AG04449 (cell line): ENCODE results near the gene UBE2G1.

Source experiments
- CTCF ChIA-PET: fragments of 350-600 bp; formaldehyde crosslinking; extraction: SDS; loops from one replicate; lab custom pipeline; 2021; ENCODE audit warnings: antibody characterized with exemption; lab: Yijun Ruan, JAX
- POLR2A ChIA-PET: fragments of 400-600, 350-600 bp; formaldehyde crosslinking; extraction: SDS; loops from one replicate; lab custom pipeline; 2020; ENCODE audit warnings: antibody characterized with exemption, inconsistent platforms; lab: Yijun Ruan, JAX
- DNase-seq: peaks from one replicate; pipeline ENCODE4 v3.0.0-alpha.2; 2010; ENCODE audit warnings: low read depth, low spot score
- H3K4me3 ChIP-seq: 2 replicates; pipeline ENCODE4 v1.5.1; 2011; ENCODE audit warnings: low read depth, mild to moderate bottlenecking, control low read depth, low read length
- TF ChIP-seq, protein P1 (sequence below): IDR thresholded peaks from one replicate; pipeline ENCODE4 v1.5.1; 2011; ENCODE audit warnings: mild to moderate bottlenecking, moderate library complexity, low read length, control low read depth, inconsistent platforms; ENCODE audit not compliant: insufficient read depth; ENCODE audit errors: missing control alignments

Gene UBE2G1

DNA sequence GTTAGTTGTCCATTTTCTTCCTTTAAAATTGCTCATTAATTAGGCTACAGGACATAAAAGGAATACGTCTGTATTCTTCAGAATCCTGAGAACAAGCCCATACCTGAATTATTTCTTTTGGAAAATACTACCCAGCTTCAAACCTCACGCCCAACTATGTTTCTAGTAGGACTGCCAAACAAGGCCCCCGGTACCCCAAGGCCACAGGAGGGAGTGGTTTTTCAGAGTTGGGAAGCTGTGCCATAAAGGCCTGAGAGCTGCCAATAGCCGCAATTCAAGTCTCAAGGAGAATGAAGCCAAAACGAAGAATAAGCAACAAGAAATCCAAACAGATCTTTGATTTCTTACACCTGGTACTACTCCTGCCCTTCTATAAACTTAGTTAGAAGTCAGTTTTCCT is 48.3 kb downstream of the UBE2G1 start:
- no peak overlapping the region for H3K4me3 ChIP-seq
- TF ChIP-seq, protein P1, sequence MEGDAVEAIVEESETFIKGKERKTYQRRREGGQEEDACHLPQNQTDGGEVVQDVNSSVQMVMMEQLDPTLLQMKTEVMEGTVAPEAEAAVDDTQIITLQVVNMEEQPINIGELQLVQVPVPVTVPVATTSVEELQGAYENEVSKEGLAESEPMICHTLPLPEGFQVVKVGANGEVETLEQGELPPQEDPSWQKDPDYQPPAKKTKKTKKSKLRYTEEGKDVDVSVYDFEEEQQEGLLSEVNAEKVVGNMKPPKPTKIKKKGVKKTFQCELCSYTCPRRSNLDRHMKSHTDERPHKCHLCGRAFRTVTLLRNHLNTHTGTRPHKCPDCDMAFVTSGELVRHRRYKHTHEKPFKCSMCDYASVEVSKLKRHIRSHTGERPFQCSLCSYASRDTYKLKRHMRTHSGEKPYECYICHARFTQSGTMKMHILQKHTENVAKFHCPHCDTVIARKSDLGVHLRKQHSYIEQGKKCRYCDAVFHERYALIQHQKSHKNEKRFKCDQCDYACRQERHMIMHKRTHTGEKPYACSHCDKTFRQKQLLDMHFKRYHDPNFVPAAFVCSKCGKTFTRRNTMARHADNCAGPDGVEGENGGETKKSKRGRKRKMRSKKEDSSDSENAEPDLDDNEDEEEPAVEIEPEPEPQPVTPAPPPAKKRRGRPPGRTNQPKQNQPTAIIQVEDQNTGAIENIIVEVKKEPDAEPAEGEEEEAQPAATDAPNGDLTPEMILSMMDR = no peak
- CTCF ChIA-PET = interaction anchor here (0.8 kb wide), 1 partner anchor 12 kb away, joined by 3 read pairs; no protein-coding TSS in a partner anchor
- no peak for DNase-seq
- POLR2A ChIA-PET = no interaction called here

DNA sequence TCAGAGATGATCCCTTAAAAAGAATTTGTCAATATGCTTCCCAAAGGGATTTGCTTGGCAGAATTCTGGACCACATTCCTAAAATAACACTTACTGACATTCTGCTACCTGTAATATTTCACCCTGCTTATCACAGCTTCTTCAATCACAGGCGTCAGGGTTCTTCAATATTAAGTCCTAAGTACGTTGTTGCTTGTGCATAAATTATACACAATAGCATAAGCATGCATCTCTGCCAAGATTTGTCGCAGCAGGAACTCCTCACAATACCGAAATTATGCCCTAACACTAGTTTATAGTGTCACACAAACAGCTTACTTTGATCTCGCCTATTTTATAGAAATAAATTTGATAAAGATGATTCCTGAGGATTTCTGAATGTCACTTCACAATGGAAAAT is 48.9 kb downstream of the UBE2G1 start:
- H3K4me3 ChIP-seq = no peak overlapping the region
- CTCF ChIA-PET = interaction anchor here (0.8 kb wide), 1 partner anchor 11 kb away, joined by 3 read pairs; no protein-coding TSS in a partner anchor
- POLR2A ChIA-PET = no interaction called here
- TF ChIP-seq, protein P1 = no peak
- no peak for DNase-seq

DNA sequence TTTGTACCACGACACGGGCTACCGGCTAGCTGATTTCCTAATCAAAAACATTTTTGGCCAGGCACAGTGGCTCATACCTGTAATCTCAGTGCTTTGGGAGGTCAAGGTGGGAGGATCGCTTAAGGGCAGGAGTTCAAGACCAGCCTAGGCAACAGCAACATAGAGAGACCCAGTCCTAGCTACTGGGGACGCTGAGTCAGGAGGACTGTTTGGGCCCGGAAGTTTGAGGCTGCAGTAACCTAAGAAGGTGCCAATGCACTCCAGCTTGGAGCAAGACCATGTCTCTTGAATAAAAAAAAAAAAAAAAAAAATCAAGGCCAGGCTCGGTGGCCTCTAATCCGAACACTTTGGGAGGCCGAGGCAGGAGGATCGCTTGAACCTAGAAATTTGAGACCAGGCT is 49.8 kb downstream of the UBE2G1 start:
- no peak overlapping the region for H3K4me3 ChIP-seq
- TF ChIP-seq, protein P1 = no peak
- ChIA-PET POLR2A (no interaction called here), CTCF (interaction anchor here (0.6 to 0.9 kb wide), 3 partner anchors 11 to 67 kb away, joined by 3 to 4 read pairs (median 3); no protein-coding TSS in a partner anchor)
- no peak for DNase-seq

DNA sequence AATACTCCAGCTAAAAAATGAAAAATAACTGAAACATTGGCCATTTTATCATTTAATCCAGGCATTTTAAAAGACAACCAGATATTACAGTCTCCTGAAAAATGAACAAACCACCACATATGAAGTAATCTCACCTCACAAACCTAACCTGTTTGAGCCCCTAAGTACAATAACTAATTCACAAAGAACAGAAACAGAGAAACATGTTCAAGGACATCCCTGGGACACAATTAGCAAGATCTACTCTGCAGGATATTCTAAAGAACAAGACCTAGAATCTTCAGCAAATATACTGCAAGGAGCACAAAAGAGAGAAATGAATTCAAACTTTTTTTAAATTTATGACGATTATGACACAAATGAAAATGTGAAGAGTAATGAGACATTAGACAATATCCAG is 51.9 kb downstream of the UBE2G1 start:
- TF ChIP-seq, protein P1 = no peak
- ChIA-PET POLR2A (no interaction called here), CTCF (interaction anchor here (0.8 to 3.1 kb wide), 2 partner anchors 11 to 129 kb away, joined by 3 to 16 read pairs; no protein-coding TSS in a partner anchor)
- no peak for DNase-seq
- H3K4me3 ChIP-seq = no peak overlapping the region

DNA sequence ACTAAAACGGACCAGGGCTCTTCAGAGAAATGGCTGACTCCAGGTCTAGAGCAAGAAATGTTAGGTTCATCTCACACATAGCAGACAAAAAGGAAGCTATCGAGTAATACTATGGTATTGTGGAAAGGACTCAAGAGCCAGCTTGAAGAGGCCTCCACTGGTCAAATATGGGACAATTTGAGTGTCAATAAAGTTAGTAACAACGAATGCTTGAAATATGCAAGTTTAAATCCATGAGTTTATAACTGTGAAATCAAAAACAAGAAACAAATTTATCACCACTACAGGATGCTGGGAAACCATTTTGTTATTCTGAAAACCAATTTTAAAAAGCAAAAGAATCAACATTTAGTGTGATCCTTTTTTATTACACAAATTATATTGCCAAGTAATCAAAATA is 52.3 kb downstream of the UBE2G1 start:
- CTCF ChIA-PET = interaction anchor here (0.8 to 3.1 kb wide), 2 partner anchors 10 to 128 kb away, joined by 3 to 16 read pairs; no protein-coding TSS in a partner anchor
- POLR2A ChIA-PET = no interaction called here
- DNase-seq = no peak
- no peak overlapping the region for H3K4me3 ChIP-seq
- TF ChIP-seq, protein P1 = no peak

DNA sequence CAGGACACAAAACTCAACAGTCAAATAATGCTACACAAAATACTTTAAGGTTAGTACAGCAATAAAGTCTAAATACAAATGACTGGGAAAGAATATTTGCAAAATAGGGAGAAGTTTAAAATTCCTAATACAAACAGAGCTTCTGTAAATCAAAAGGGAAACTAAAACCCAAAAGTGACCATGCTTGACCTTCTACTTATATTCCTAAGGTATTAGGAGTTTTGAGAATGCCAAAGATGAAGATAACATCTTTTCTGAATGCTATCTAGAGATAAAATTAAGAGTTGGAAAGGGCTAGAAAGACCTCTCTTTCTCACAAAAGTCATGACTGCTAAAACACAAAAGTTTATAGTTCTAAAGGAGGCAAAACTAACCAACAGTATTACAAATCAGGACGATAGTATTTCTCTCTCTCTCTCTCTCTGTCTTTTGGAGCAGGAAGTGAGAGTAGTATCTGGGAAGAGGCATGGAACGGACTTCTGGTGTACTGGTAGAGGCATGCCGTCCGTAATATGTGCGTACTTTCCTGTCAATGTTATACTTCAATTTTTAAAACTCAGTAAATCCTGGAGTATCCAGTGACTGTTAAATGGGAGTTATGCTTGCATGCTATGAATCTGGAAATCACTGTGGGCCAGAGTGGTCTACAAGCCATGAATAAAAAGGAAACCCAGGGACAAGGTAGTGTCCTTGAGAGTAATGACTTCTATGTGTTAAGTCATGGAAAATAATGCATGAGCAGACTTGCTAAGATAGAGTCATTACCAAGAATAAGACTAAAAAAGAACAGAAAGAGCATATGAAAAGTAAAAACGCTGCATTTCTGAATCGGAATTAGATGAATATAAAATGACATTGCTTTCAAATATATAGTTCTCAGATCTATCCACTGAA is 53.0 kb downstream of the UBE2G1 start:
- H3K4me3 ChIP-seq = no peak overlapping the region
- ChIA-PET POLR2A (no interaction called here), CTCF (interaction anchor here (3.1 kb wide), 1 partner anchor 10 kb away, joined by 16 read pairs; no protein-coding TSS in a partner anchor)
- DNase-seq = no peak
- TF ChIP-seq, protein P1 = no peak
